K562 (cell line): ENCODE results near the gene UCK1.

Source experiments
- ATF2 ChIP-seq: sonication (generic); formaldehyde crosslinking; IDR thresholded peaks from 2 replicates; pipeline ENCODE4 v1.8.1; 2022; ENCODE audit warnings: missing genetic modification reagents
- CAMTA2 ChIP-seq: fragments of 250-450 bp; sonication (Bioruptor Pico); conservative IDR thresholded peaks from 2 replicates; pipeline ENCODE4 v1.5.1; 2022
- CBX1 ChIP-seq: sonication (generic); IDR thresholded peaks from 2 replicates; pipeline ENCODE4 v1.6.1; 2016; ENCODE audit warnings: antibody characterized with exemption, low read depth, mild to moderate bottlenecking
- CXXC5 ChIP-seq: fragments of 250-450 bp; sonication (Bioruptor Pico); IDR thresholded peaks from 2 replicates; pipeline ENCODE4 v1.8.0; 2022; ENCODE audit warnings: inconsistent platforms, mild to moderate bottlenecking, moderate library complexity
- ELF1 ChIP-seq: fragments of 200-800 bp; sonication (Bioruptor generic); IDR thresholded peaks from 2 replicates; pipeline ENCODE4 v1.6.1; 2016; ENCODE audit warnings: missing genetic modification characterization, missing compliant biosample characterization
- EP300 ChIP-seq: IDR thresholded peaks from 2 replicates; pipeline ENCODE4 v1.6.1; 2012; ENCODE audit warnings: low read length, improper control_type of control experiment
- EZH2 ChIP-seq: IDR thresholded peaks from 2 replicates; pipeline ENCODE4 v1.6.1; 2012; ENCODE audit warnings: low read depth, mild to moderate bottlenecking, inconsistent platforms, low read length, borderline replicate concordance
- NFATC3 ChIP-seq: fragments of 450-650 bp; IDR thresholded peaks from 2 replicates; pipeline ENCODE4 v1.6.1; 2017; ENCODE audit warnings: mild to moderate bottlenecking
- POLR2A ChIP-seq: fragments of 450-650 bp; conservative IDR thresholded peaks from 2 replicates; pipeline ENCODE4 v1.6.1; 2016
- ZNF12 ChIP-seq: sonication (generic); formaldehyde crosslinking; IDR thresholded peaks from 2 replicates; pipeline ENCODE4 v1.4.0; 2020; ENCODE audit warnings: mild to moderate bottlenecking, missing genetic modification reagents
- ZNF217 ChIP-seq: sonication (generic); formaldehyde crosslinking; IDR thresholded peaks from 2 replicates; pipeline ENCODE4 v1.8.0; 2022; ENCODE audit warnings: mild to moderate bottlenecking, missing genetic modification reagents
- TF ChIP-seq, protein P1 (sequence below), 3 experiments: IDR thresholded peaks in 2 of 3; conservative IDR thresholded peaks in 1 of 3; 2 replicates each; pipeline ENCODE4 v1.5.1; 2011 to 2012; ENCODE audit warnings: low read length in 3 of 3, mild to moderate bottlenecking in 3 of 3, control low read depth in 2 of 3, improper control_type of control experiment in 1 of 3, inconsistent platforms in 1 of 3, low read depth in 1 of 3, mixed read lengths in 1 of 3, moderate library complexity in 1 of 3; ENCODE audit not compliant: insufficient read depth in 2 of 3
- TF ChIP-seq, protein P2 (sequence below): fragments of 250-450 bp; sonication (Bioruptor Pico); IDR thresholded peaks from 2 replicates; pipeline ENCODE4 v1.5.0; 2021; ENCODE audit warnings: mild to moderate bottlenecking, borderline replicate concordance

DNA sequence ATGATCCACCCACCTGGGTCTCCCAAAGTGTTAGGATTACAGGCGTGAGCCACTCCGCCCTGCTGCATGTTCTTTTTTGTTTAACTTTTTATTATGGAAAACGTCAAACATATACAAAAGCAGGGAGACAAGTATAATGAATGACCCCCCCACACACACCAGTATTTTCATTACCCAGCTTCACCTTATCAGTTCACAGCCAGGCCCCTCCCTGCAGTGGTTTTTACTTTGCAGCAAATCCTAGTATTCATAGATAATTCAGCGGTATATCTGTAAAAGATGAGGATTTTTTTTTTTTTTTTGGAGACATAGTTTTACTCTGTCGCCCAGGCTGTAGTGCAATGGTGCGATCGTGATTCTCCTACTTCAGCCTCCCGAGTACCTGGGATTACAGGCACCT is 26.1 kb downstream of the UCK1 start:
- TF ChIP-seq, protein P1, sequence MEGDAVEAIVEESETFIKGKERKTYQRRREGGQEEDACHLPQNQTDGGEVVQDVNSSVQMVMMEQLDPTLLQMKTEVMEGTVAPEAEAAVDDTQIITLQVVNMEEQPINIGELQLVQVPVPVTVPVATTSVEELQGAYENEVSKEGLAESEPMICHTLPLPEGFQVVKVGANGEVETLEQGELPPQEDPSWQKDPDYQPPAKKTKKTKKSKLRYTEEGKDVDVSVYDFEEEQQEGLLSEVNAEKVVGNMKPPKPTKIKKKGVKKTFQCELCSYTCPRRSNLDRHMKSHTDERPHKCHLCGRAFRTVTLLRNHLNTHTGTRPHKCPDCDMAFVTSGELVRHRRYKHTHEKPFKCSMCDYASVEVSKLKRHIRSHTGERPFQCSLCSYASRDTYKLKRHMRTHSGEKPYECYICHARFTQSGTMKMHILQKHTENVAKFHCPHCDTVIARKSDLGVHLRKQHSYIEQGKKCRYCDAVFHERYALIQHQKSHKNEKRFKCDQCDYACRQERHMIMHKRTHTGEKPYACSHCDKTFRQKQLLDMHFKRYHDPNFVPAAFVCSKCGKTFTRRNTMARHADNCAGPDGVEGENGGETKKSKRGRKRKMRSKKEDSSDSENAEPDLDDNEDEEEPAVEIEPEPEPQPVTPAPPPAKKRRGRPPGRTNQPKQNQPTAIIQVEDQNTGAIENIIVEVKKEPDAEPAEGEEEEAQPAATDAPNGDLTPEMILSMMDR (IDR thresholded peaks at IDR 0.05 in 2 of 3, conservative IDR thresholded peaks at IDR 0.05 in 1 of 3; ENCODE audit: insufficient read depth in 2 of 3, low read depth in 1 of 3, low read length in 3 of 3) = no peak
- TF ChIP-seq POLR2A = no peak
- TF ChIP-seq, protein P2, sequence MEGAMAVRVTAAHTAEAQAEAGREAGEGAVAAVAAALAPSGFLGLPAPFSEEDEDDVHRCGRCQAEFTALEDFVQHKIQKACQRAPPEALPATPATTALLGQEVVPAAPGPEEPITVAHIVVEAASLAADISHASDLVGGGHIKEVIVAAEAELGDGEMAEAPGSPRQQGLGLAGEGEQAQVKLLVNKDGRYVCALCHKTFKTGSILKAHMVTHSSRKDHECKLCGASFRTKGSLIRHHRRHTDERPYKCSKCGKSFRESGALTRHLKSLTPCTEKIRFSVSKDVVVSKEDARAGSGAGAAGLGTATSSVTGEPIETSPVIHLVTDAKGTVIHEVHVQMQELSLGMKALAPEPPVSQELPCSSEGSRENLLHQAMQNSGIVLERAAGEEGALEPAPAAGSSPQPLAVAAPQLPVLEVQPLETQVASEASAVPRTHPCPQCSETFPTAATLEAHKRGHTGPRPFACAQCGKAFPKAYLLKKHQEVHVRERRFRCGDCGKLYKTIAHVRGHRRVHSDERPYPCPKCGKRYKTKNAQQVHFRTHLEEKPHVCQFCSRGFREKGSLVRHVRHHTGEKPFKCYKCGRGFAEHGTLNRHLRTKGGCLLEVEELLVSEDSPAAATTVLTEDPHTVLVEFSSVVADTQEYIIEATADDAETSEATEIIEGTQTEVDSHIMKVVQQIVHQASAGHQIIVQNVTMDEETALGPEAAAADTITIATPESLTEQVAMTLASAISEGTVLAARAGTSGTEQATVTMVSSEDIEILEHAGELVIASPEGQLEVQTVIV = no peak
- no peak for TF ChIP-seq EP300
- no peak for TF ChIP-seq EZH2
- TF ChIP-seq CXXC5 (CRISPR knock-in tag) = no peak
- no peak for TF ChIP-seq ZNF217
- no peak for TF ChIP-seq NFATC3
- no peak for TF ChIP-seq CBX1
- TF ChIP-seq ZNF12 = no peak
- TF ChIP-seq ELF1 = no peak
- no peak for TF ChIP-seq ATF2
- no peak for TF ChIP-seq CAMTA2 (CRISPR knock-in tag)
